Mucosa of descending colon (tissue), 3 donors: Measurements from ENCODE around the gene CD53. TPM values are rescaled to one million over a fixed set of nuclear protein-coding genes. Genes with fewer than 3 reads are reported as not detected.
A peak's percentile ranks its signal among the peaks of the same experiment; 100 is the strongest.

Source experiments
- ATAC-seq: fragments of 200-7000 bp; cut with Tn5 transposase; one replicate; pipeline ENCODE4 v1.9.1; 2020; ENCODE audit warnings: mild to moderate bottlenecking, moderate library complexity
- DNase-seq, 3 donors: peaks; one replicate each; pipeline ENCODE4 v3.0.0-alpha.2; 2020
- H3K36me3 ChIP-seq: fragments of 200-600 bp; one replicate; pipeline ENCODE4 v1.8.0; 2021; ENCODE audit warnings: low read depth, mild to moderate bottlenecking
- H3K4me1 ChIP-seq: fragments of 200-600 bp; one replicate; pipeline ENCODE4 v1.8.0; 2021; ENCODE audit warnings: low read depth, mild to moderate bottlenecking
- H3K4me3 ChIP-seq: fragments of 200-600 bp; one replicate; pipeline ENCODE4 v1.8.0; 2021; ENCODE audit warnings: mild to moderate bottlenecking
- H3K9me3 ChIP-seq: fragments of 200-600 bp; one replicate; pipeline ENCODE4 v1.8.0; 2021; ENCODE audit warnings: mild to moderate bottlenecking
- CTCF ChIP-seq: fragments of 200-600 bp; IDR thresholded peaks from one replicate; pipeline ENCODE4 v1.8.0; 2022; ENCODE audit warnings: antibody characterized with exemption, mild to moderate bottlenecking
- intact Hi-C, 2 donors: fragments of 100-400 bp; cut with DNase I in 1 of 2; cut with micrococcal nuclease in 1 of 2; formaldehyde crosslinking; loops; one replicate each; pipeline versions ENCODE4 v1.11.0 to v1.11.1; 2022; cut with DNase I, micrococcal nuclease
- total RNA-seq, 3 donors: library from RNA; stranded (reverse); fragmentation: NEBNext Ultra II Directional in 2 of 3; extraction: Animal tissue kit (Norgen Biotek cat#: 25700) in 2 of 3; gene quantifications; one replicate each; pipeline versions ENCODE4 v1.2.1 to v1.2.4, GENCODE V29; 2021 to 2023
- donor health status: DM: no; HTN: no; CAD: no; lungs with moderate emphysema.
- donor health status: DM: no; HTN: no; CAD: no.
- donor health status: DM: no; HTN: yes; CAD: no.

CD53 gene
- total RNA-seq, 3 donors from 2014 or later = 10.3 to 32.8 (median 28.2) TPM

GRCh38 chr1:110916669-110917306 lies 43.8 kb downstream of the CD53 start:
- DNase-seq (peak in 1 of 3 donors; percentile 6), ATAC-seq (peak; percentile 59)
- Histone ChIP-seq H3K4me1 (no peaks in the 10 kb centered on the region), H3K9me3 (peaks cover 3% of the 10 kb centered on the region), H3K36me3 (no peaks in the 10 kb centered on the region), H3K4me3 (no peak overlapping the region)
- intact Hi-C loops = no loop called here
- TF ChIP-seq CTCF = no peak

- H3K4me1 ChIP-seq = no peaks in the 10 kb centered on the region
- TF ChIP-seq CTCF = no peak
- no peak overlapping the region for H3K4me3 ChIP-seq
- DNase-seq (no peak), ATAC-seq (no peak)
- H3K36me3 ChIP-seq = no peaks in the 10 kb centered on the region
- no peaks in the 10 kb centered on the region for H3K9me3 ChIP-seq
- intact Hi-C loops = no loop called here
Observed at GRCh38 chr1:110918016-110918415, 45.1 kb downstream of the CD53 start.

GRCh38 chr1:110921953-110922352 lies 49.0 kb downstream of the CD53 start:
- TF ChIP-seq CTCF = no peak
- ATAC-seq (no peak), DNase-seq (no peak)
- Histone ChIP-seq H3K36me3 (no peaks in the 10 kb centered on the region), H3K4me1 (no peaks in the 10 kb centered on the region), H3K9me3 (no peaks in the 10 kb centered on the region), H3K4me3 (no peak overlapping the region)
- intact Hi-C loops = no loop called here

- ATAC-seq = no peak
- intact Hi-C loops = no loop called here
- no peak for TF ChIP-seq CTCF
Observed at GRCh38 chr1:110927484-110928075, 54.6 kb downstream of the CD53 start.

GRCh38 chr1:110928191-110928590 lies 55.2 kb downstream of the CD53 start:
- intact Hi-C loops = no loop called here
- H3K4me3 ChIP-seq = no peak overlapping the region
- TF ChIP-seq CTCF = no peak
- peaks cover 3% of the 10 kb centered on the region for H3K9me3 ChIP-seq
- ATAC-seq (peak; percentile 15), DNase-seq (no peak)
- no peaks in the 10 kb centered on the region for H3K36me3 ChIP-seq
- H3K4me1 ChIP-seq = no peaks in the 10 kb centered on the region

More at GRCh38 chr1:110927484-110928075, 54.6 kb downstream of the CD53 start:
- no peak overlapping the region for H3K4me3 ChIP-seq
- no peak for DNase-seq
- no peaks in the 10 kb centered on the region for H3K36me3 ChIP-seq
- no peaks in the 10 kb centered on the region for H3K4me1 ChIP-seq
- peaks cover 3% of the 10 kb centered on the region for H3K9me3 ChIP-seq
